ENCODE measurements around the gene CKB.

Gene CKB

DNA sequence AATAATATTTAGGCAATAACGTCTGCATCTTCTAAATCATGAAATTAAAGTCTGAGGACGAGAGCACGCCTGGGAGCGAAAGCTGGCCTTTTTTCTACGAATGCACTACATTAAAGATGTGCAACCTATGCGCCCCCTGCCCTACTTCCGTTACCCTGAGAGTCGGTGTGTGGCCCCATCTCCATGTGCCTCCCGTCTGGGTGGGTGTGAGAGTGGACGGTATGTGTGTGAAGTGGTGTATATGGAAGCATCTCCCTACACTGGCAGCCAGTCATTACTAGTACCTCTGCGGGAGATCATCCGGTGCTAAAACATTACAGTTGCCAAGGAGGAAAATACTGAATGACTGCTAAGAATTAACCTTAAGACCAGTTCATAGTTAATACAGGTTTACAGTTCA is 19.3 kb downstream of the CKB start:
- no peak for DNase-seq
- H3K36me3 ChIP-seq, result peaks cover 66% of the 10 kb centered on the region
- TF ChIP-seq, protein P1, sequence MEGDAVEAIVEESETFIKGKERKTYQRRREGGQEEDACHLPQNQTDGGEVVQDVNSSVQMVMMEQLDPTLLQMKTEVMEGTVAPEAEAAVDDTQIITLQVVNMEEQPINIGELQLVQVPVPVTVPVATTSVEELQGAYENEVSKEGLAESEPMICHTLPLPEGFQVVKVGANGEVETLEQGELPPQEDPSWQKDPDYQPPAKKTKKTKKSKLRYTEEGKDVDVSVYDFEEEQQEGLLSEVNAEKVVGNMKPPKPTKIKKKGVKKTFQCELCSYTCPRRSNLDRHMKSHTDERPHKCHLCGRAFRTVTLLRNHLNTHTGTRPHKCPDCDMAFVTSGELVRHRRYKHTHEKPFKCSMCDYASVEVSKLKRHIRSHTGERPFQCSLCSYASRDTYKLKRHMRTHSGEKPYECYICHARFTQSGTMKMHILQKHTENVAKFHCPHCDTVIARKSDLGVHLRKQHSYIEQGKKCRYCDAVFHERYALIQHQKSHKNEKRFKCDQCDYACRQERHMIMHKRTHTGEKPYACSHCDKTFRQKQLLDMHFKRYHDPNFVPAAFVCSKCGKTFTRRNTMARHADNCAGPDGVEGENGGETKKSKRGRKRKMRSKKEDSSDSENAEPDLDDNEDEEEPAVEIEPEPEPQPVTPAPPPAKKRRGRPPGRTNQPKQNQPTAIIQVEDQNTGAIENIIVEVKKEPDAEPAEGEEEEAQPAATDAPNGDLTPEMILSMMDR (IDR thresholded peaks at IDR 0.05; ENCODE audit: low read depth, low read length), result no peak
- H3K4me3 ChIP-seq (ENCODE audit: low read depth, low read length), result no peak overlapping the region
- no peaks in the 10 kb centered on the region for H3K27me3 ChIP-seq
- H3K9me3 ChIP-seq, result no peaks in the 10 kb centered on the region
- H3K4me1 ChIP-seq, result peaks cover 11% of the 10 kb centered on the region

DNA sequence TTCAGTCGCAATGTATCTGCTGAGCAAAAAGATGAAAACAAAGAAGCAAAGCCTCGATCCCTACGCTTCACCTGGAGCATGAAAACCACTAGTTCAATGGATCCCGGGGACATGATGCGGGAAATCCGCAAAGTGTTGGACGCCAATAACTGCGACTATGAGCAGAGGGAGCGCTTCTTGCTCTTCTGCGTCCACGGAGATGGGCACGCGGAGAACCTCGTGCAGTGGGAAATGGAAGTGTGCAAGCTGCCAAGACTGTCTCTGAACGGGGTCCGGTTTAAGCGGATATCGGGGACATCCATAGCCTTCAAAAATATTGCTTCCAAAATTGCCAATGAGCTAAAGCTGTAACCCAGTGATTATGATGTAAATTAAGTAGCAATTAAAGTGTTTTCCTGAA is 19.8 kb downstream of the CKB start:
- Histone ChIP-seq H3K36me3 (peaks cover 67% of the 10 kb centered on the region), H3K4me3 (ENCODE audit: low read depth, low read length) (no peak overlapping the region), H3K27me3 (no peaks in the 10 kb centered on the region), H3K4me1 (peaks cover 11% of the 10 kb centered on the region), H3K9me3 (no peaks in the 10 kb centered on the region)
- TF ChIP-seq, protein P1 (IDR thresholded peaks at IDR 0.05; ENCODE audit: low read depth, low read length), result no peak
- no peak for DNase-seq

DNA sequence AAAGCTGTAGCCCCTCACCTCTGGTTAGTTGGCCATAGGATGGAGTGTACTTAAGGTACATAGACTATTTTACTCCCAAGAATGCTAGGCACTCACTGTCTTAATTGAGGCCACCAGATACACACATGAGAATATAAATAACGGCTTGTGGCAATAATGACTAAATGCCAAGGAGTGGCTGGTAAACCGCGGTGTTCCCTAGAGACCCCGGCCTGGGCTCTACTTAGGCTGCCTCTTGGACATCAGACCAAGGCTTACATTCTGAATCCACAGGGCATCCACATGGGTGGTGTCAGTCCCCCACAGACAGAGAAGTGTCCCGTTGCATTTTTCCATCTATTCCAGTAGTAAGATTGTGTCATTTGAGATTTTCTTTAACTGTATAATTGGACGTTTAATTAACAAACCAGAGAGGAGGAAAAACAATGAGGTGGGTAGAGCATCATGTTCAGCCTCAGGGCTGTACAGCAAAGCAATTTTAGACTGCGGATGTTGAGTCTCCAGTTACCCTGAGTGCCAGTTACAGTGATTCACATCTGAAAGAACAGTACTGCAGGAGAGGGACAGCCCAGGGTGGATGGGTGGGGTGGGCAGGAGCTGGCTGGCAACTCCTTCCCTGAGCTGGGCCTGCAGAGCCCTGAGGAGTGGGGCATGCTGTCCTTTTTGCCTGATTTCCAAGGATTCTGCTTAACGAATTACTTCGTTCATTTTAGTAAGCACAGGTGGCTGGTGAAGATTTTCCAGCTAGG is 20.5 kb downstream of the CKB start:
- Histone ChIP-seq H3K27me3 (no peaks in the 10 kb centered on the region), H3K9me3 (no peaks in the 10 kb centered on the region), H3K4me3 (ENCODE audit: low read depth, low read length) (no peak overlapping the region), H3K4me1 (peaks cover 11% of the 10 kb centered on the region), H3K36me3 (peaks cover 66% of the 10 kb centered on the region)
- no peak for DNase-seq
- TF ChIP-seq, protein P1 (IDR thresholded peaks at IDR 0.05; ENCODE audit: low read depth, low read length), result no peak

DNA sequence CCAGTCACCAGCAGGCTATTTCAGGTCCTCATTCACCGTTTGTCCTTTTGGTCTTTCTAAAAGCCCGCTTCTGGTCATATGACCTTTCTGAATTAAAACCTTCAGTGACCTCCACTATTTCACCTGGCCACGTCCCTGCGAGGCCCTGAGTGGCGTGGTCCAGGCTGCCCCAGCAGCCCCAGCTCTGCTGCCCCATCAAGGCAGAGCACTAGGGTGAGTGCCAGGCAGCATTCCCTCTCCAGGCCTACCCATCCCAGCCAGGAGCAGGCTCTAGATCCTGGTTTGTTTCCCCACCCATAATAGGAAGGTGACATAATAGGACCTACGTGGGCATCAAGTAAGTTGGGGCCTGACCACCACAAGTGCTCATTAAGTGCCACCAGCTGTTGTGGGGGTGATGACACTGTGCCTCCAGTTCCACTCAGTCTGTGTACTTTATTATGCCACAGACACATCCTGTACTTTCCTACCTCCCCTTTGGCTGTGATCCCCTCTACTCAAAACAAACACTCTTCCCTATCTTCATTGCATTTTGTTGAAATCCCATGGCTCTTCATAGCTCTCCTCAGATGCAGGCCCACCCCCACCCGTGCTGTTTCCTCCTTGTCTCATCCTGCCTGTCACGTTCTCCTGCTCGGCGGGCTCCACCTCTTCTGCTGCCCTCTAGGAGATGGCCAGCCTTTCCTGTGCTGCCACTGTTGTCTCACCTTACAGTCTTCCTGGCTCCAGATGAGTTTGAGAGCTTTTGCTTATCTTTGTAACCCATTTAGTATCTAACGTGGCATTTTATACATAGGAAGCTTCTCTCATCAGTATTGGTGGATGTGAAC is 21.4 kb downstream of the CKB start:
- Histone ChIP-seq H3K36me3 (peaks cover 68% of the 10 kb centered on the region), H3K9me3 (no peaks in the 10 kb centered on the region), H3K4me3 (ENCODE audit: low read depth, low read length) (no peak overlapping the region), H3K27me3 (no peaks in the 10 kb centered on the region), H3K4me1 (peaks cover 11% of the 10 kb centered on the region)
- DNase-seq, result no peak
- TF ChIP-seq, protein P1 (IDR thresholded peaks at IDR 0.05; ENCODE audit: low read depth, low read length), result no peak

DNA sequence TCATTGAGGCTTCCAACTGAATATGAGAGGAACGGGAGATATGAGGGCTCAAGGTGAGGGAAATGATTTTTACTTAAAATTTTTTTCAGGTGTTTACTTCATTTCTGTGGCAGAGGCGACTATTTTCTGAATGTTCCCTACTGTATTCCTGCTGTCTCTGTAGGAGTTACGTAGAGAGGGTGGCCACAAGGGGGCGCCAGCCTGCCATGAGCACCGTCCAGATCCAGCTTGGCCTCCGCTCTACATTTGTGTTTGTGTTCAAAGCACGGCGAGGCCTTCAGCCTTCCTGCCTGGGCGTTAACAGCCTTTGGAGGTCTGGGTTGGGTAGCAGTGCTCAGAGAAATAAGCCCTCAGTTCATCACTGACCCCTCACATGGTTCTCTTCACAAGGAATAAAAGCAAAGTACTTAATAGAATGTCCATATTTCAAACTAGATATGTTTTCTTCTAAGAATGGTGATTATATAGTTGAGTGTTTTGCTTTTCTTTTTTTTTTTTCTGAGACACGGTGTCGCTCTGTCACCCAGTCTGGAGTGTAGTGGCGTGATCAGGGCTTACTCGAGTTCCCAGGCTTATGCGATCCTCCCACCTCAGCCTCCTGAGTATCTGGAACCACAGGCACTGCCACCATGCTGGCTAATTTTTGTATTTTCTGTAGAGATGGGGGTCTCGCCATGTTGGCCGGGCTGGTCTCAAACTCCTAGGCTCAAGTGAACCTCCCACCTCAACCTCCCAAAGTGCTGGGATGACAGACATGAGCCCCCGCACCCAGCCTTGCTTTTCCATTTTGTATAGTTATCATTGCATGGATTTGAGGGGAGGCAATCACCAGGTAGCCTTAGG is 22.3 kb downstream of the CKB start:
- no peaks in the 10 kb centered on the region for H3K27me3 ChIP-seq
- TF ChIP-seq, protein P1 (IDR thresholded peaks at IDR 0.05; ENCODE audit: low read depth, low read length), result peak; percentile 99
- DNase-seq, result peak; percentile 92
- peaks cover 69% of the 10 kb centered on the region for H3K36me3 ChIP-seq
- H3K9me3 ChIP-seq, result no peaks in the 10 kb centered on the region
- H3K4me1 ChIP-seq, result peaks cover 11% of the 10 kb centered on the region
- H3K4me3 ChIP-seq (ENCODE audit: low read depth, low read length), result no peak overlapping the region
